HepG2 (cell line): ENCODE data around the gene SCAND1. TPM values are rescaled to one million over a fixed set of nuclear protein-coding genes. Genes with fewer than 3 reads are reported as not detected.
A peak's percentile ranks its signal among the peaks of the same experiment; 100 is the strongest.

ENCODE experiments used
- DMAP1 ChIP-seq: IDR thresholded peaks from 2 replicates; pipeline ENCODE4 v1.6.1; 2016
- FOXM1 ChIP-seq: sonication (generic); formaldehyde crosslinking; IDR thresholded peaks from 2 replicates; pipeline ENCODE4 v1.5.0; 2020; ENCODE audit warnings: missing genetic modification reagents
- GZF1 ChIP-seq: sonication (generic); formaldehyde crosslinking; IDR thresholded peaks from 2 replicates; pipeline ENCODE4 v1.5.1; 2020; ENCODE audit warnings: mild to moderate bottlenecking, missing genetic modification reagents
- RARG ChIP-seq: sonication (generic); formaldehyde crosslinking; IDR thresholded peaks from 2 replicates; pipeline ENCODE4 v1.4.0; 2020; ENCODE audit warnings: low read depth, mild to moderate bottlenecking, missing genetic modification reagents
- SMARCE1 ChIP-seq: fragments of 450-650 bp; IDR thresholded peaks from 2 replicates; pipeline ENCODE4 v1.6.1; 2017; ENCODE audit warnings: borderline replicate concordance
- SPEN ChIP-seq: sonication (generic); formaldehyde crosslinking; IDR thresholded peaks from 2 replicates; pipeline ENCODE4 v1.5.1; 2020; ENCODE audit warnings: low read depth, mild to moderate bottlenecking, missing genetic modification reagents
- SRSF4 ChIP-seq: fragments of 200-400 bp; formaldehyde crosslinking; IDR thresholded peaks from one replicate; pipeline ENCODE4 v1.6.1; 2018; ENCODE audit warnings: mild to moderate bottlenecking, low read depth, low read length, moderate library complexity; ENCODE audit not compliant: poor library complexity, severe bottlenecking
- STAG1 ChIP-seq: sonication (generic); formaldehyde crosslinking; IDR thresholded peaks from 2 replicates; pipeline ENCODE4 v1.4.0; 2020; ENCODE audit warnings: missing genetic modification reagents
- ZBTB33 ChIP-seq: sonication (generic); formaldehyde crosslinking; IDR thresholded peaks from 2 replicates; pipeline ENCODE4 v1.4.0; 2020; ENCODE audit warnings: missing genetic modification reagents
- ZBTB34 ChIP-seq: sonication (generic); formaldehyde crosslinking; IDR thresholded peaks from 2 replicates; pipeline ENCODE4 v1.8.0; 2022; ENCODE audit warnings: mild to moderate bottlenecking, missing genetic modification reagents
- ZMAT3 ChIP-seq: sonication (generic); formaldehyde crosslinking; conservative IDR thresholded peaks from 2 replicates; pipeline ENCODE4 v1.7.0; 2021; ENCODE audit warnings: missing genetic modification reagents
- ZMAT5 ChIP-seq: sonication (generic); formaldehyde crosslinking; IDR thresholded peaks from 2 replicates; pipeline ENCODE4 v1.5.0; 2020; ENCODE audit warnings: mild to moderate bottlenecking, low read depth, missing genetic modification reagents, borderline replicate concordance
- ZNF512B ChIP-seq: sonication (generic); formaldehyde crosslinking; IDR thresholded peaks from 2 replicates; pipeline ENCODE4 v1.5.1; 2020; ENCODE audit warnings: missing genetic modification reagents, mild to moderate bottlenecking, borderline replicate concordance
- ZNF530 ChIP-seq: sonication (generic); formaldehyde crosslinking; IDR thresholded peaks from 2 replicates; pipeline ENCODE4 v1.5.0; 2020; ENCODE audit warnings: low read depth, mild to moderate bottlenecking, missing genetic modification reagents
- ZNF839 ChIP-seq: sonication (generic); formaldehyde crosslinking; IDR thresholded peaks from 2 replicates; pipeline ENCODE4 v1.4.0; 2020; ENCODE audit warnings: missing genetic modification reagents, mild to moderate bottlenecking, borderline replicate concordance
- polyA plus RNA-seq, 8 experiments: library from polyadenylated mRNA; depleted of rRNA in 3 of 8; stranded (reverse) in 7 of 8; unstranded in 1 of 8; fragments of >200 nt; fragmentation: Illumina TruSeq in 4 of 8; extraction: Trizol in 4 of 8; gene quantifications; 2 replicates each; pipeline versions ENCODE4 v1.2.1 to v1.2.3, GENCODE V29; 2011 to 2016; ENCODE audit warnings: low read depth in 4 of 8, missing spikeins in 1 of 8, mixed read lengths in 1 of 8; ENCODE audit not compliant: insufficient read depth in 1 of 8
- total RNA-seq, 5 experiments: library from RNA; depleted of rRNA; stranded (reverse); fragments of >200 nt; fragmentation: Illumina TruSeq; extraction: Trizol; gene quantifications; 2 replicates each; pipeline ENCODE4 v1.2.3, GENCODE V29; 2016; ENCODE audit warnings: low read depth in 1 of 5
- TF ChIP-seq, protein P1 (sequence below): sonication (generic); formaldehyde crosslinking; IDR thresholded peaks from 2 replicates; pipeline ENCODE4 v1.5.1; 2020; ENCODE audit warnings: missing genetic modification reagents, mild to moderate bottlenecking, borderline replicate concordance
- TF ChIP-seq, protein P2 (sequence below): sonication (generic); formaldehyde crosslinking; IDR thresholded peaks from 2 replicates; pipeline ENCODE4 v1.4.0; 2020; ENCODE audit warnings: missing genetic modification reagents; ENCODE audit errors: not compliant biosample characterization
- TF ChIP-seq, protein P3 (sequence below): sonication (generic); formaldehyde crosslinking; conservative IDR thresholded peaks from 2 replicates; pipeline ENCODE4 v1.8.0; 2022; ENCODE audit warnings: mild to moderate bottlenecking, moderate library complexity, missing genetic modification reagents

The SCAND1 gene
- total and polyA plus RNA-seq, 2 of the 13 experiments (the other 11 are each of a cell fraction or from before 2014, with no cell fraction given), result 19.3 to 109 TPM

GRCh38 chr20:35994994-35995453 is 40.7 kb upstream of the SCAND1 start (continued):
- TF ChIP-seq, protein P1, sequence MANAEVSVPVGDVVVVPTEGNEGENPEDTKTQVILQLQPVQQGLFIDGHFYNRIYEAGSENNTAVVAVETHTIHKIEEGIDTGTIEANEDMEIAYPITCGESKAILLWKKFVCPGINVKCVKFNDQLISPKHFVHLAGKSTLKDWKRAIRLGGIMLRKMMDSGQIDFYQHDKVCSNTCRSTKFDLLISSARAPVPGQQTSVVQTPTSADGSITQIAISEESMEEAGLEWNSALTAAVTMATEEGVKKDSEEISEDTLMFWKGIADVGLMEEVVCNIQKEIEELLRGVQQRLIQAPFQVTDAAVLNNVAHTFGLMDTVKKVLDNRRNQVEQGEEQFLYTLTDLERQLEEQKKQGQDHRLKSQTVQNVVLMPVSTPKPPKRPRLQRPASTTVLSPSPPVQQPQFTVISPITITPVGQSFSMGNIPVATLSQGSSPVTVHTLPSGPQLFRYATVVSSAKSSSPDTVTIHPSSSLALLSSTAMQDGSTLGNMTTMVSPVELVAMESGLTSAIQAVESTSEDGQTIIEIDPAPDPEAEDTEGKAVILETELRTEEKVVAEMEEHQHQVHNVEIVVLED (CRISPR knock-in tag), result no peak
- peak; percentile 98 for TF ChIP-seq STAG1 (CRISPR knock-in tag)
- no peak for TF ChIP-seq ZMAT5 (CRISPR knock-in tag)
- TF ChIP-seq, protein P2, sequence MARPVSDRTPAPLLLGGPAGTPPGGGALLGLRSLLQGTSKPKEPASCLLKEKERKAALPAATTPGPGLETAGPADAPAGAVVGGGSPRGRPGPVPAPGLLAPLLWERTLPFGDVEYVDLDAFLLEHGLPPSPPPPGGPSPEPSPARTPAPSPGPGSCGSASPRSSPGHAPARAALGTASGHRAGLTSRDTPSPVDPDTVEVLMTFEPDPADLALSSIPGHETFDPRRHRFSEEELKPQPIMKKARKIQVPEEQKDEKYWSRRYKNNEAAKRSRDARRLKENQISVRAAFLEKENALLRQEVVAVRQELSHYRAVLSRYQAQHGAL, result no peak
- TF ChIP-seq ZMAT3 (CRISPR knock-in tag), result no peak
- 0 out of 2 replicates have a peak, but pooled peaks have one; percentile 30 for TF ChIP-seq DMAP1 (CRISPR knock-in tag)
- TF ChIP-seq ZNF530 (CRISPR knock-in tag), result no peak
- TF ChIP-seq FOXM1 (CRISPR knock-in tag), result no peak
- TF ChIP-seq, protein P3, sequence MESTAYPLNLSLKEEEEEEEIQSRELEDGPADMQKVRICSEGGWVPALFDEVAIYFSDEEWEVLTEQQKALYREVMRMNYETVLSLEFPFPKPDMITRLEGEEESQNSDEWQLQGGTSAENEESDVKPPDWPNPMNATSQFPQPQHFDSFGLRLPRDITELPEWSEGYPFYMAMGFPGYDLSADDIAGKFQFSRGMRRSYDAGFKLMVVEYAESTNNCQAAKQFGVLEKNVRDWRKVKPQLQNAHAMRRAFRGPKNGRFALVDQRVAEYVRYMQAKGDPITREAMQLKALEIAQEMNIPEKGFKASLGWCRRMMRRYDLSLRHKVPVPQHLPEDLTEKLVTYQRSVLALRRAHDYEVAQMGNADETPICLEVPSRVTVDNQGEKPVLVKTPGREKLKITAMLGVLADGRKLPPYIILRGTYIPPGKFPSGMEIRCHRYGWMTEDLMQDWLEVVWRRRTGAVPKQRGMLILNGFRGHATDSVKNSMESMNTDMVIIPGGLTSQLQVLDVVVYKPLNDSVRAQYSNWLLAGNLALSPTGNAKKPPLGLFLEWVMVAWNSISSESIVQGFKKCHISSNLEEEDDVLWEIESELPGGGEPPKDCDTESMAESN (CRISPR knock-in tag), result no peak
- 0 out of 2 replicates have a peak, but pooled peaks have one; percentile 35 for TF ChIP-seq GZF1
- TF ChIP-seq RARG (CRISPR knock-in tag), result no peak
- peak; percentile 94; the same call in 1 of the 2 replicates for TF ChIP-seq ZNF512B (CRISPR knock-in tag)
- TF ChIP-seq SRSF4, result no peak
- no peak for TF ChIP-seq ZBTB34 (CRISPR knock-in tag)
- TF ChIP-seq ZNF839 (CRISPR knock-in tag), result no peak
- no peak for TF ChIP-seq SPEN (CRISPR knock-in tag)
- TF ChIP-seq ZBTB33 (CRISPR knock-in tag), result peak; percentile 24; the same call in 1 of the 2 replicates
- no peak for TF ChIP-seq SMARCE1
